GM21367 (cell line): ENCODE data around the gene MLH3.

Experiments
- ATAC-seq: cut with Tn5 transposase; IDR thresholded peaks from one replicate; pipeline ENCODE4 v1.9.1; 2021; ENCODE audit not compliant: unreplicated experiment

The MLH3 gene

GRCh38 chr14:74985806-74986205 lies 65.5 kb downstream of the MLH3 start:
- ATAC-seq: no peak

- no peak for ATAC-seq
These were observed 66.3 kb downstream of the MLH3 start for GRCh38 chr14:74985028-74985310.

GRCh38 chr14:74984236-74985027 lies 66.8 kb downstream of the MLH3 start:
- ATAC-seq: no peak

GRCh38 chr14:74983343-74983742 lies 67.9 kb downstream of the MLH3 start:
- ATAC-seq: no peak

- no peak for ATAC-seq
These were observed 68.6 kb downstream of the MLH3 start for GRCh38 chr14:74982661-74983060.

GRCh38 chr14:74981833-74982232 lies 69.4 kb downstream of the MLH3 start:
- no peak for ATAC-seq

GRCh38 chr14:74981462-74981782 lies 69.8 kb downstream of the MLH3 start:
- no peak for ATAC-seq

GRCh38 chr14:74980731-74981461 lies 70.4 kb downstream of the MLH3 start:
- ATAC-seq: no peak

- no peak for ATAC-seq
These were observed 70.9 kb downstream of the MLH3 start for GRCh38 chr14:74980398-74980730.

GRCh38 chr14:74979442-74980397 lies 71.5 kb downstream of the MLH3 start:
- no peak for ATAC-seq

GRCh38 chr14:74979029-74979428 lies 72.2 kb downstream of the MLH3 start:
- no peak for ATAC-seq

- ATAC-seq: no peak
These were observed 72.8 kb downstream of the MLH3 start for GRCh38 chr14:74978416-74978947.

GRCh38 chr14:74977901-74978385 lies 73.3 kb downstream of the MLH3 start:
- no peak for ATAC-seq

GRCh38 chr14:74977164-74977900 lies 73.9 kb downstream of the MLH3 start:
- no peak for ATAC-seq

GRCh38 chr14:74976264-74977113 lies 74.8 kb downstream of the MLH3 start:
- no peak for ATAC-seq

GRCh38 chr14:74975059-74975810 lies 76.0 kb downstream of the MLH3 start:
- ATAC-seq: no peak

GRCh38 chr14:74974364-74975058 lies 76.8 kb downstream of the MLH3 start:
- no peak for ATAC-seq

- no peak for ATAC-seq
These were observed 77.3 kb downstream of the MLH3 start for GRCh38 chr14:74973905-74974363.
